Coronary artery (tissue), 2 donors: ENCODE data around the gene WHRN.

Experiments
- DNase-seq: peaks from one replicate; pipeline ENCODE4 v3.0.0-alpha.2; 2017; ENCODE audit warnings: low spot score
- H3K27ac ChIP-seq, 2 donors: fragments of 200-600 bp; sonication (generic); one replicate each; pipeline ENCODE4 v1.5.1; 2016 to 2019
- H3K4me3 ChIP-seq: fragments of 200-600 bp; sonication (generic); 2 replicates; pipeline ENCODE4 v1.5.1; 2016; ENCODE audit warnings: mild to moderate bottlenecking, moderate library complexity
- CTCF ChIP-seq: fragments of 200-600 bp; sonication (generic); IDR thresholded peaks from one replicate; pipeline ENCODE4 v1.5.1; 2019; ENCODE audit warnings: antibody characterized with exemption

WHRN gene

GRCh38 chr9:114359801-114360200, 145.5 kb downstream of the WHRN start:
- no peak overlapping the region for H3K4me3 ChIP-seq
- no peak for DNase-seq
- no peak for TF ChIP-seq CTCF
- H3K27ac ChIP-seq, result no peak overlapping the region

- TF ChIP-seq CTCF, result no peak
- H3K4me3 ChIP-seq, result no peak overlapping the region
- no peak for DNase-seq
- H3K27ac ChIP-seq, result no peak overlapping the region
These were observed 147.4 kb downstream of the WHRN start for GRCh38 chr9:114357911-114358328.

- no peak for TF ChIP-seq CTCF
- Histone ChIP-seq H3K27ac (no peak overlapping the region), H3K4me3 (no peak overlapping the region)
- no peak for DNase-seq
These were observed 147.9 kb downstream of the WHRN start for GRCh38 chr9:114357360-114357759.

- no peak for DNase-seq
- TF ChIP-seq CTCF, result no peak
- Histone ChIP-seq H3K4me3 (no peak overlapping the region), H3K27ac (no peak overlapping the region)
These were observed 148.5 kb downstream of the WHRN start for GRCh38 chr9:114356792-114357191.

- no peak for DNase-seq
- TF ChIP-seq CTCF, result no peak
- Histone ChIP-seq H3K27ac (no peak overlapping the region), H3K4me3 (no peak overlapping the region)
These were observed 149.5 kb downstream of the WHRN start for GRCh38 chr9:114355821-114356220.
